ENCODE data around the gene FLYWCH2. TPM values are rescaled to one million over a fixed set of nuclear protein-coding genes. Genes with fewer than 3 reads are reported as not detected.

FLYWCH2 gene
- total and polyA plus RNA-seq, 2 of the 13 experiments (the other 11 are each of a cell fraction or from before 2014, with no cell fraction given), result 16.9 to 19.8 TPM

GRCh38 chr16:2919511-2920255, 36.7 kb downstream of the FLYWCH2 start (continued):
- TF ChIP-seq ZNF800 (CRISPR knock-in tag; IDR thresholded peaks at IDR 0.05) (no peak), IRF9 (CRISPR knock-in tag; IDR thresholded peaks at IDR 0.05; ENCODE audit: borderline replicate concordance) (no peak), SPEN (CRISPR knock-in tag; IDR thresholded peaks at IDR 0.05; ENCODE audit: low read depth) (no peak), ZFP37 (CRISPR knock-in tag; IDR thresholded peaks at IDR 0.05; ENCODE audit: borderline replicate concordance) (no peak), MAF1 (CRISPR knock-in tag; IDR thresholded peaks at IDR 0.05; ENCODE audit: borderline replicate concordance) (no peak), SIN3B (IDR thresholded peaks at IDR 0.05; ENCODE audit: low read length) (no peak), FOSL1 (CRISPR knock-in tag; IDR thresholded peaks at IDR 0.05; ENCODE audit: borderline replicate concordance) (no peak), ZBTB26 (CRISPR knock-in tag; IDR thresholded peaks at IDR 0.05; ENCODE audit: borderline replicate concordance) (no peak), ATF7-NPFF (CRISPR knock-in tag; IDR thresholded peaks at IDR 0.05; ENCODE audit: low read depth) (no peak), AGO2 (optimal IDR thresholded peaks at IDR 0.05; ENCODE audit: low read depth, low read length) (no peak), TFDP1 (CRISPR knock-in tag; IDR thresholded peaks at IDR 0.05; ENCODE audit: borderline replicate concordance) (no peak), DMAP1 (CRISPR knock-in tag; IDR thresholded peaks at IDR 0.05) (no peak), CBX5 (CRISPR knock-in tag; IDR thresholded peaks at IDR 0.05; ENCODE audit: borderline replicate concordance) (no peak), CEBPZ (IDR thresholded peaks at IDR 0.05; ENCODE audit: low read length) (no peak), FOXO4 (CRISPR knock-in tag; conservative IDR thresholded peaks at IDR 0.05) (no peak), RBM22 (optimal IDR thresholded peaks at IDR 0.05; ENCODE audit: low read length) (no peak), SRF (IDR thresholded peaks at IDR 0.05; ENCODE audit: low read depth, low read length) (no peak)

Measured in HepG2 (cell line).